Gastroesophageal sphincter (tissue), 3 donors: ENCODE data around the gene ATP5F1A.

Source experiments
- CTCF ChIP-seq, 4 experiments: fragments of 200-600 bp in 2 of 4; fragments of 450-650 bp in 2 of 4; sonication (generic) in 1 of 4; IDR thresholded peaks; one replicate each; pipeline ENCODE4 v1.5.1; 2017 to 2019; ENCODE audit warnings: antibody characterized with exemption in 4 of 4, mild to moderate bottlenecking in 2 of 4, moderate library complexity in 2 of 4
- EP300 ChIP-seq: sonication (generic); formaldehyde crosslinking; IDR thresholded peaks from one replicate; pipeline ENCODE4 v1.6.1; 2017; ENCODE audit warnings: antibody characterized with exemption, mild to moderate bottlenecking
- POLR2A ChIP-seq, 2 donors: fragments of 450-650 bp; IDR thresholded peaks; one replicate each; pipeline ENCODE4 v1.6.1; 2017; ENCODE audit warnings: antibody characterized with exemption in 2 of 2, mild to moderate bottlenecking in 2 of 2, moderate library complexity in 1 of 2
- POLR2AphosphoS5 ChIP-seq: sonication (generic); formaldehyde crosslinking; IDR thresholded peaks from one replicate; pipeline ENCODE4 v1.6.1; 2017; ENCODE audit warnings: antibody characterized with exemption

- TF ChIP-seq CTCF (IDR thresholded peaks at IDR 0.05) = peak in 1 of 4 experiments; percentile 10
- TF ChIP-seq EP300 = no peak
- TF ChIP-seq POLR2A (IDR thresholded peaks at IDR 0.05) = peak; percentile 77 to 84
- TF ChIP-seq POLR2AphosphoS5 = peak; percentile 83
Observed at GRCh38 chr18:46097801-46098615, at the start of gene ATP5F1A.
